ENCODE results near the gene MACO1. TPM values are rescaled to one million over a fixed set of nuclear protein-coding genes. Genes with fewer than 3 reads are reported as not detected.

MACO1 gene
- total and polyA plus RNA-seq, 9 of the 15 experiments (the other 6 are each of a cell fraction or from before 2014, with no cell fraction given), result 4.6 to 28.4 (median 21.7) TPM

GRCh38 chr1:25543425-25544242 lies 112.9 kb downstream of the MACO1 start, which contains the start of gene LDLRAP1 (continued):
- TF ChIP-seq TRIM25 (IDR thresholded peaks at IDR 0.05; ENCODE audit: borderline replicate concordance) (no peak), SRSF3 (IDR thresholded peaks at IDR 0.05; ENCODE audit: insufficient read depth, low read length) (no peak), NR1H2 (CRISPR knock-in tag; IDR thresholded peaks at IDR 0.05) (no peak), ZNF507 (tag; conservative IDR thresholded peaks at IDR 0.05) (no peak), FOXK2 (conservative IDR thresholded peaks at IDR 0.05 in 1 of 2, IDR thresholded peaks at IDR 0.05 in 1 of 2; ENCODE audit: low read depth in 2 of 2) (no peak), ZNF589 (CRISPR knock-in tag; IDR thresholded peaks at IDR 0.05; ENCODE audit: low read depth) (no peak), E2F5 (CRISPR knock-in tag; IDR thresholded peaks at IDR 0.05) (no peak), MTA3 (IDR thresholded peaks at IDR 0.05; ENCODE audit: borderline replicate concordance) (peak; percentile 57; the same call in 1 of the 2 replicates), ZNF717 (CRISPR knock-in tag; IDR thresholded peaks at IDR 0.05) (no peak), PURB (CRISPR knock-in tag; IDR thresholded peaks at IDR 0.05; ENCODE audit: low read depth) (no peak), IRF9 (tag; IDR thresholded peaks at IDR 0.05) (no peak), HOXB6 (CRISPR knock-in tag; IDR thresholded peaks at IDR 0.05; ENCODE audit: borderline replicate concordance) (no peak), STAG1 (CRISPR knock-in tag; IDR thresholded peaks at IDR 0.05; ENCODE audit: borderline replicate concordance) (no peak), SREBF1 (IDR thresholded peaks at IDR 0.05; ENCODE audit: borderline replicate concordance, low read depth, low read length) (no peak), CREB1 (IDR thresholded peaks at IDR 0.05) (no peak), CREB1 (CRISPR knock-in tag; IDR thresholded peaks at IDR 0.05) (no peak), ZNF766 (CRISPR knock-in tag; conservative IDR thresholded peaks at IDR 0.05) (0 out of 2 replicates have a peak, but pooled peaks have one; percentile 40), ZFPM2 (CRISPR knock-in tag; IDR thresholded peaks at IDR 0.05) (no peak), ELK1 (CRISPR knock-in tag; IDR thresholded peaks at IDR 0.05) (no peak), FOXJ3 (CRISPR knock-in tag; IDR thresholded peaks at IDR 0.05) (no peak), TBP (optimal IDR thresholded peaks at IDR 0.05; ENCODE audit: low read depth, low read length) (peak; percentile 49), DIDO1 (tag; IDR thresholded peaks at IDR 0.05; ENCODE audit: low read depth) (no peak), SP2 (IDR thresholded peaks at IDR 0.05; ENCODE audit: extremely low read depth, low read depth, low read length, poor library complexity, severe bottlenecking) (no peak), ZC3H8 (IDR thresholded peaks at IDR 0.05) (no peak)

All from K562 (cell line).